HFFc6 (cell line): ENCODE data around the gene SLC35F6. TPM values are rescaled to one million over a fixed set of nuclear protein-coding genes. Genes with fewer than 3 reads are reported as not detected.
"Not testable (repeated sequence)": the region's sequence is repeated elsewhere in the genome, so short reads cannot be mapped to it uniquely, and the experiment has no call there.

Experiments used
- DNase-seq: peaks from one replicate; pipeline ENCODE4 v3.0.0-alpha.2; 2018
- H3K27ac Mint-ChIP-seq: 2 replicates; pipeline ENCODE4 v1.8.0; 2020; ENCODE audit warnings: mild to moderate bottlenecking, mixed read lengths
- H3K27me3 Mint-ChIP-seq: 2 replicates; pipeline ENCODE4 v1.8.0; 2021; ENCODE audit warnings: mild to moderate bottlenecking, moderate library complexity, mixed read lengths; ENCODE audit not compliant: insufficient read depth
- H3K36me3 Mint-ChIP-seq: 2 replicates; pipeline ENCODE4 v1.8.0; 2021; ENCODE audit warnings: low read depth, mixed read lengths
- H3K4me1 Mint-ChIP-seq: 2 replicates; pipeline ENCODE4 v1.8.0; 2020; ENCODE audit warnings: low read depth, mixed read lengths
- H3K4me3 Mint-ChIP-seq: 2 replicates; pipeline ENCODE4 v1.8.0; 2020; ENCODE audit warnings: mild to moderate bottlenecking, moderate library complexity, mixed read lengths
- H3K9me3 Mint-ChIP-seq: 2 replicates; pipeline ENCODE4 v1.8.0; 2020; ENCODE audit warnings: mild to moderate bottlenecking, mixed read lengths
- total RNA-seq, 6 experiments: library from RNA; stranded (reverse); fragmentation: NEBNext Ultra II Directional; extraction: Animal tissue kit (Norgen Biotek cat#: 25700); gene quantifications; 2 replicates in 1 of 6; 3 replicates in 5 of 6; pipeline ENCODE4 v1.2.3, GENCODE V29; 2021
- TF ChIP-seq, protein P1 (sequence below): fragments of 200-600 bp; sonication (generic); IDR thresholded peaks from 2 replicates; pipeline ENCODE4 v1.5.0; 2021; ENCODE audit warnings: antibody characterized with exemption, mild to moderate bottlenecking

Gene SLC35F6
- total RNA-seq, 6 experiments from 2014 or later, result 34.1 to 44.5 (median 38.7) TPM

DNA sequence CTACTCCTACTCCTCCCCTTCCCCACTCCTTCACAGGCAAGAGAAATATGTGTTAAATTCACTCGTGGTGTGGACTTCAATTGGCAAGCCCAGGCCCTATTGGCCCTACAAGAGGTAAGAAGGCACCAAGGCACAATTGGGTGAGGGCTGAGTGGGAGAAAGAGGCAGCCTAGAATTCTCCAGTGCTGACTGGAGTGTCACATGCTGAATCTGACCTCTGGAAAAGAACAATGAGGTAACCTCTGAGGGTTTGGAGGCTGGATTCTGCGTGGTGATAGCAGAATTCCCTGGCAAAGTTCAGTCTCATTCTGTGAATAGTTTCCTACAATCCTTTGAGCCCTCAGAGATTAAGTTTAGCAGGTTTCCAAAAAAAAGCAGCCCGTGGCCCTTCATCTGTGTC, 28.6 kb downstream of the SLC35F6 start:
- no peak overlapping the region for H3K4me3 Mint-ChIP-seq
- no peaks in the 10 kb centered on the region for H3K27me3 Mint-ChIP-seq
- H3K9me3 Mint-ChIP-seq, result peaks cover 5% of the 10 kb centered on the region
- peaks cover 27% of the 10 kb centered on the region for H3K4me1 Mint-ChIP-seq
- H3K36me3 Mint-ChIP-seq, result peaks cover 58% of the 10 kb centered on the region
- DNase-seq, result no peak
- H3K27ac Mint-ChIP-seq, result no peak overlapping the region
- TF ChIP-seq, protein P1, sequence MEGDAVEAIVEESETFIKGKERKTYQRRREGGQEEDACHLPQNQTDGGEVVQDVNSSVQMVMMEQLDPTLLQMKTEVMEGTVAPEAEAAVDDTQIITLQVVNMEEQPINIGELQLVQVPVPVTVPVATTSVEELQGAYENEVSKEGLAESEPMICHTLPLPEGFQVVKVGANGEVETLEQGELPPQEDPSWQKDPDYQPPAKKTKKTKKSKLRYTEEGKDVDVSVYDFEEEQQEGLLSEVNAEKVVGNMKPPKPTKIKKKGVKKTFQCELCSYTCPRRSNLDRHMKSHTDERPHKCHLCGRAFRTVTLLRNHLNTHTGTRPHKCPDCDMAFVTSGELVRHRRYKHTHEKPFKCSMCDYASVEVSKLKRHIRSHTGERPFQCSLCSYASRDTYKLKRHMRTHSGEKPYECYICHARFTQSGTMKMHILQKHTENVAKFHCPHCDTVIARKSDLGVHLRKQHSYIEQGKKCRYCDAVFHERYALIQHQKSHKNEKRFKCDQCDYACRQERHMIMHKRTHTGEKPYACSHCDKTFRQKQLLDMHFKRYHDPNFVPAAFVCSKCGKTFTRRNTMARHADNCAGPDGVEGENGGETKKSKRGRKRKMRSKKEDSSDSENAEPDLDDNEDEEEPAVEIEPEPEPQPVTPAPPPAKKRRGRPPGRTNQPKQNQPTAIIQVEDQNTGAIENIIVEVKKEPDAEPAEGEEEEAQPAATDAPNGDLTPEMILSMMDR, result no peak

DNA sequence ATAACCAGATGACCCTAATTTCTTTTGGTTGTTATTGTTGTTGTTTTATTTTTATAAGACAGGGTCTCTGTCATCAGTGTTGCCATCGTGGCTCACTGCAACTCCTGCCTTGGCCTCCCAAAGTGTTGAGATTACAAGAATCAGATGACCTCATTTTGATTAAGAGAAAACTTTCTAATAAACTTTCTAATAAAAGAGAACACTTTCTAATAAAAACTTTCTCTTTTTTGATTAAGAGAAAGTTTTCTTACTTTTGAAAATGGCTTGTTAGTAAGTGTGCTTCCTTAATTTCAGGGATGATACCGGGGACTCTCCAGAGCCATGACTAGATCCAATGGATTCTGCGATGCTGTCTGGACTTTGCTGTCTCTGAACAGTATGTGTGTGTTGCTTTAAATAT, 29.4 kb downstream of the SLC35F6 start:
- H3K27ac Mint-ChIP-seq, result no peak overlapping the region
- H3K4me3 Mint-ChIP-seq, result no peak overlapping the region
- H3K36me3 Mint-ChIP-seq, result peaks cover 51% of the 10 kb centered on the region
- DNase-seq, result no peak
- peaks cover 5% of the 10 kb centered on the region for H3K9me3 Mint-ChIP-seq
- peaks cover 19% of the 10 kb centered on the region for H3K4me1 Mint-ChIP-seq
- TF ChIP-seq, protein P1, result no peak
- H3K27me3 Mint-ChIP-seq, result no peaks in the 10 kb centered on the region

DNA sequence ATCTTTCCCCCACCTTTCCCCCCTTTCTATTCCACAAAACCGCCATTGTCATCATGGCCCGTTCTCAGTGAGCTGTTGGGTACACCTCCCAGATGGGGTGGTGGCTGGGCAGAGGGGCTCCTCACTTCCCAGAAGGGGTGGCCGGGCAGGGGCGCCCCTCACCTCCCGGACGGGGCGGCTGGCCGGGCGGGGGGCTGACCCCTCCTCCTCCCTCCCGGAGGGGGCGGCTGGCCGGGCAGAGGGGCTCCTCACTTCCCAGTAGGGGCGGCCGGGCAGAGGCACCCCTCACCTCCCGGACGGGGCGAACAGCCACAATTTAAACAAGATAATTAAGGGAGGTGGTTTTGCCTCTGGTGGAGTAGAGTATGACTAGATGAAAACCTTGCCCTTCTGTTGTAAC, 31.1 kb downstream of the SLC35F6 start:
- not testable (repeated sequence) for H3K27me3 Mint-ChIP-seq, H3K4me1 Mint-ChIP-seq, H3K4me3 Mint-ChIP-seq, H3K27ac Mint-ChIP-seq, H3K9me3 Mint-ChIP-seq, DNase-seq
- H3K36me3 Mint-ChIP-seq, result peaks cover 37% of the 10 kb centered on the region

DNA sequence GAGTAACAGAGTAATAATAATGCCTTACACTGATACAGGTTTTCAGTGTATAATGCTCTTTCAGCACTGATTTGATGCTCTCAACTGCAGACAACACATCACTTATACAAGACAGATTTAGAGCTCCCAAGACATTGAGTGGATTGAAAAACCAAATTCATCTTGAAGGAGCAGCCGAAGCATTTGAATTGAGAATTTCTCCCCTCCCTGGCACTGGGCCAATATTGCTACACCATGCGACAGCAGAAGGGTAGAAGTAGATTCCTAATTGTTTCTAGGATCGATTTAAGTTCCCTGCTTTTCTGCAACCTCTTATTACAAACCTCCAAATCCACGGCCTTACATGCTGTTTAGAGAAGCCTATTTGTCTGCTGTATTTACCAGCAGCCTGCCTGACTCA, 37.2 kb downstream of the SLC35F6 start:
- Mint-ChIP-seq H3K27ac (no peak overlapping the region), H3K4me3 (no peak overlapping the region), H3K27me3 (no peaks in the 10 kb centered on the region; the same call in 1 of the 2 replicates), H3K9me3 (no peaks in the 10 kb centered on the region), H3K4me1 (peaks cover 23% of the 10 kb centered on the region), H3K36me3 (peaks cover 25% of the 10 kb centered on the region)
- TF ChIP-seq, protein P1, result no peak
- no peak for DNase-seq

DNA sequence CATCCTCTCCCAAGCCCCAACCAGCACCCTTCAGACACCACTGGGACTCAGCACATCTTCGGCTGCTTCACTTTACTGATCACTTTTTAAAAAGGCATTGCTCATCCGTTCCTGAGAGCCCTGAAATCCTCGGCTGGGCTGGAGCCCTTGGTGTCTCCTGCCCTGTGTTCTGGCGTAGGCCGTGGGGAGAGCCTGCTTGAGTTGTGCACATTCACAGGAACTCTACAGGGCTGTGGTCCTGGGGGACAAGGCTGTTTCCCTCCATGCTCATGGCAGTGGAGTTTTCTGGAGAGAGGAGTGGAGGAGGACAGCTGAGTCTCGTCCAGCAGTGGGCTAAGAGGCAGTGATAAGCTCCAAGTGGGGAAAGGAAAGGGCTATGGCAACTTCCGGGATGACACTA, 37.7 kb downstream of the SLC35F6 start:
- no peak overlapping the region for H3K4me3 Mint-ChIP-seq

DNA sequence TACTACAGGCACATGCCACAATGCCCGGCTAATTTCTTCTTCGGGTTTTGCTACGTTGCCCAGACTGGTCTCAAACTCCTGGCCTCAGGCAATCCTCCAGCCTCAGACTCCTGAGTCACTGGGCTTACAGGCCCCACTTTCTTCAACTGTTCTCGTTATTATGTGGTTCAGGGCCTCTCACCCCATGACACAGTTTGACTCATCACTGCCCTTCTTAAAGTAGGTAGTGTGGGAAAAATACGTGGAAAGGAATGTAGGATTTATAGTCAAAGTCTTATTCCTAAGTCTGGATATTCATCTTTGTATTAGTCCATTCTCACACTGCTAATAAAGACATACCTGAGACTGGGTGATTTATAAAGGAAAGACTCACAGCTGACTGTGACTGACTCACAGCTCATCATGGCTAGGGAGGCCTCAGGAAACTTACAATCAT, 41.2 kb downstream of the SLC35F6 start:
- Mint-ChIP-seq H3K36me3 (peaks cover 11% of the 10 kb centered on the region), H3K27ac (peak overlapping the region; percentile 73), H3K4me3 (0 out of 2 replicates have a peak overlapping the region, but pooled peaks have one; percentile 1), H3K4me1 (peaks cover 23% of the 10 kb centered on the region), H3K27me3 (peaks cover 2% of the 10 kb centered on the region), H3K9me3 (no peaks in the 10 kb centered on the region)
- TF ChIP-seq, protein P1, result no peak
- DNase-seq, result peak; percentile 95

More for the DNA sequence above, 37.7 kb downstream of the SLC35F6 start:
- no peak for DNase-seq
- TF ChIP-seq, protein P1, result no peak
- Mint-ChIP-seq H3K27me3 (no peaks in the 10 kb centered on the region; the same call in 1 of the 2 replicates), H3K9me3 (no peaks in the 10 kb centered on the region), H3K36me3 (peaks cover 21% of the 10 kb centered on the region), H3K4me1 (peaks cover 23% of the 10 kb centered on the region), H3K27ac (no peak overlapping the region)
